Endothelial cell of umbilical vein (primary cell): ENCODE data around the gene KCTD21.

Source experiments
- CTCF ChIP-seq, 2 donors: IDR thresholded peaks; 1 replicate in 1 of 2; 2 replicates in 1 of 2; pipeline ENCODE4 v1.5.1; 2011; ENCODE audit warnings: low read length in 2 of 2, mild to moderate bottlenecking in 2 of 2, moderate library complexity in 2 of 2, control low read depth in 1 of 2, inconsistent platforms in 1 of 2, low read depth in 1 of 2; ENCODE audit not compliant: insufficient read depth in 1 of 2; ENCODE audit errors: extremely low read depth in 1 of 2
- EZH2 ChIP-seq: IDR thresholded peaks from 2 replicates; pipeline ENCODE4 v1.6.1; 2012; ENCODE audit warnings: borderline replicate concordance, low read depth, mild to moderate bottlenecking, moderate library complexity, low read length, inconsistent platforms; ENCODE audit not compliant: severe bottlenecking
- JUN ChIP-seq: IDR thresholded peaks from 2 replicates; pipeline ENCODE4 v1.6.1; 2011; ENCODE audit warnings: borderline replicate concordance, low read depth; ENCODE audit not compliant: insufficient read length, insufficient read depth
- POLR2A ChIP-seq: IDR thresholded peaks from 2 replicates; pipeline ENCODE4 v1.6.1; 2012; ENCODE audit warnings: low read depth, mild to moderate bottlenecking, control low read depth, low read length
- POLR2AphosphoS5 ChIP-seq: IDR thresholded peaks from 2 replicates; pipeline ENCODE4 v1.6.1; 2012; ENCODE audit warnings: low read depth, mild to moderate bottlenecking, control low read depth, low read length, moderate library complexity; ENCODE audit not compliant: insufficient read depth
- TF ChIP-seq, protein P1 (sequence below): IDR thresholded peaks from 2 replicates; pipeline ENCODE4 v1.6.1; 2011; ENCODE audit not compliant: insufficient read depth, insufficient read length

DNA sequence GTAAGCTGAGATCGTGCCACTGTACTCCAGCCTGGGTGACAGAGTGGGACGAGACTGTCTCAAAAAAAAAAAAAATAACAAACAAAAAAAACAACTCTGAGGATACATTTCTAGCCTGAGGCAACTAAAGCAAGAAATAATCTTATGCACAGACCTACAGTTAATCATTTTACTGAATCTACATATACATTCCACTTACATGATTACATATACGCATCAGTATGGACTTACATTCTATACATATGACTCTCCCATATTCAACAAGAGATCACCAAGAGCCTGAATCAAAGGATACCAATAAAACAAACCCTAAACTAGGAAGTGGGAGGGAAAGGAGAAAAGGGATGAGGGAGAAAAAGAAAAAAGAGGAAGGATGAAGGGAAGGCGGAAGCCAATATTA, 50.1 kb downstream of the KCTD21 start:
- TF ChIP-seq CTCF (IDR thresholded peaks at IDR 0.05; ENCODE audit: extremely low read depth in 1 of 2, insufficient read depth in 1 of 2, low read depth in 1 of 2, low read length in 2 of 2) (no peak), POLR2A (no peak), JUN (no peak), POLR2AphosphoS5 (no peak), EZH2 (no peak)
- TF ChIP-seq, protein P1, sequence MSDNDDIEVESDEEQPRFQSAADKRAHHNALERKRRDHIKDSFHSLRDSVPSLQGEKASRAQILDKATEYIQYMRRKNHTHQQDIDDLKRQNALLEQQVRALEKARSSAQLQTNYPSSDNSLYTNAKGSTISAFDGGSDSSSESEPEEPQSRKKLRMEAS, result no peak
